Lower lobe of right lung (tissue), 2 donors: Measurements from ENCODE around the gene CDK12. TPM values are rescaled to one million over a fixed set of nuclear protein-coding genes. Genes with fewer than 3 reads are reported as not detected.
"Not testable (repeated sequence)": the region's sequence is repeated elsewhere in the genome, so short reads cannot be mapped to it uniquely, and the experiment has no call there.

Experiments
- ATAC-seq, 2 donors: fragments of 200-7000 bp; cut with Tn5 transposase; one replicate each; pipeline ENCODE4 v1.9.1; 2020 to 2022; ENCODE audit warnings: mild to moderate bottlenecking in 2 of 2, moderate library complexity in 2 of 2
- DNase-seq: peaks from one replicate; pipeline ENCODE4 v3.0.0-alpha.2; 2020
- H3K27ac ChIP-seq: fragments of 200-600 bp; one replicate; pipeline ENCODE4 v1.8.0; 2022
- H3K27me3 ChIP-seq: fragments of 200-600 bp; one replicate; pipeline ENCODE4 v1.8.0; 2022; ENCODE audit warnings: low read depth
- H3K36me3 ChIP-seq: fragments of 200-600 bp; one replicate; pipeline ENCODE4 v1.8.0; 2022; ENCODE audit warnings: mild to moderate bottlenecking
- H3K4me1 ChIP-seq: fragments of 200-600 bp; one replicate; pipeline ENCODE4 v1.8.0; 2022
- H3K4me3 ChIP-seq: fragments of 200-600 bp; one replicate; pipeline ENCODE4 v1.8.0; 2022; ENCODE audit warnings: mild to moderate bottlenecking
- H3K9me3 ChIP-seq: fragments of 200-600 bp; one replicate; pipeline ENCODE4 v1.8.0; 2022
- intact Hi-C: fragments of 100-400 bp; cut with DNase I; formaldehyde crosslinking; loops from one replicate; pipeline ENCODE4 v1.11.0; 2022
- total RNA-seq: library from RNA; stranded (reverse); fragmentation: NEBNext Ultra II Directional; extraction: Animal tissue kit (Norgen Biotek cat#: 25700); gene quantifications from one replicate; pipeline ENCODE4 v1.2.1, GENCODE V29; 2021
- TF ChIP-seq, protein P1 (sequence below): fragments of 200-600 bp; IDR thresholded peaks from one replicate; pipeline ENCODE4 v1.8.0; 2022; ENCODE audit warnings: antibody characterized with exemption, mild to moderate bottlenecking
- donor health status: DM: no; HTN: yes; CAD: no; lungs with severe emphysema.

The CDK12 gene
- total RNA-seq, 1 donor from 2014 or later = 53.7 TPM

DNA sequence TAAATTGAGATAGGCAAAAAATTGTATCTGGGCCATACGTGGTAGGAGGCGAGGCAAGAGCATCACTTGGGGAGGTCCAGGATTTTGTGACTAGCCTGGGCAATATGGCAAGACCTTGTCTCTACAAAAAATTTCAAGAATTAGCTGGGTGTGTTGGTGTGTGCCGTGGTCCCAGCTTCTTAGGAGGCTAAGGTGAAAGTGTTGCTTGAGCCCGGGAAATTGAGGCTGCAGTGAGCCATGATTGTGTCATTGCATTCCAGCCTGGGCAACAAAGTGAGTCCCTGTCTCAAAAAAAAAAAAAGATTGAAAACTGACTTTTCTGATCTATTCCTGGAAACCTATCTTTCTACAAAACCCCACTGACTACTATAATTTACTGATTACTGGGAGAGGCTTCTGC is 26.7 kb downstream of the CDK12 start:
- TF ChIP-seq, protein P1, sequence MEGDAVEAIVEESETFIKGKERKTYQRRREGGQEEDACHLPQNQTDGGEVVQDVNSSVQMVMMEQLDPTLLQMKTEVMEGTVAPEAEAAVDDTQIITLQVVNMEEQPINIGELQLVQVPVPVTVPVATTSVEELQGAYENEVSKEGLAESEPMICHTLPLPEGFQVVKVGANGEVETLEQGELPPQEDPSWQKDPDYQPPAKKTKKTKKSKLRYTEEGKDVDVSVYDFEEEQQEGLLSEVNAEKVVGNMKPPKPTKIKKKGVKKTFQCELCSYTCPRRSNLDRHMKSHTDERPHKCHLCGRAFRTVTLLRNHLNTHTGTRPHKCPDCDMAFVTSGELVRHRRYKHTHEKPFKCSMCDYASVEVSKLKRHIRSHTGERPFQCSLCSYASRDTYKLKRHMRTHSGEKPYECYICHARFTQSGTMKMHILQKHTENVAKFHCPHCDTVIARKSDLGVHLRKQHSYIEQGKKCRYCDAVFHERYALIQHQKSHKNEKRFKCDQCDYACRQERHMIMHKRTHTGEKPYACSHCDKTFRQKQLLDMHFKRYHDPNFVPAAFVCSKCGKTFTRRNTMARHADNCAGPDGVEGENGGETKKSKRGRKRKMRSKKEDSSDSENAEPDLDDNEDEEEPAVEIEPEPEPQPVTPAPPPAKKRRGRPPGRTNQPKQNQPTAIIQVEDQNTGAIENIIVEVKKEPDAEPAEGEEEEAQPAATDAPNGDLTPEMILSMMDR = no peak
- no peak for ATAC-seq
- intact Hi-C loops = no loop called here
- no peaks in the 10 kb centered on the region for H3K9me3 ChIP-seq
- DNase-seq = no peak
- H3K27ac ChIP-seq = no peak overlapping the region
- no peaks in the 10 kb centered on the region for H3K4me1 ChIP-seq
- peaks cover 64% of the 10 kb centered on the region for H3K36me3 ChIP-seq
- H3K4me3 ChIP-seq = no peak overlapping the region
- no peaks in the 10 kb centered on the region for H3K27me3 ChIP-seq

DNA sequence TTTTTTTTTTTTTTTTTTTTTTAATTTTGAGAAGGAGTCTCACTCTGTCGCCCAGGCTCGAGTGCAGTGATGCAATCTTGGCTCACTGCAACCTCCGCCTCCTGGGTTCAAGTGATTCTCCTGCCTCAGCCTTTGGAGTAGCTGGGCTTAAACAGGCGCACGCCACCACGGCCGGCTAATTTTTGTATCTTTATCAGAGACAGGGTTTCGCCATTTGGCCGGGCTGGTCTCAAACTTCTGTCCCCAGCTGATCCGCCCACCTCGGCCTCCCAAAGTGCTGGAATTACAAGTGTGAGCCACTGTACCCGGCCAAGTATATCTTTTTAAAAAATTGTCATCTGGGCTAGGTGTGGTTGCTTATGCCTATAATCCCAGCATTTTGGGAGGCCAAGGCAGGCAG is 35.6 kb downstream of the CDK12 start:
- intact Hi-C loops, H3K9me3 ChIP-seq, H3K27me3 ChIP-seq, H3K4me1 ChIP-seq, H3K4me3 ChIP-seq, ATAC-seq, H3K27ac ChIP-seq, DNase-seq: not testable (repeated sequence)
- H3K36me3 ChIP-seq = peaks cover 96% of the 10 kb centered on the region

DNA sequence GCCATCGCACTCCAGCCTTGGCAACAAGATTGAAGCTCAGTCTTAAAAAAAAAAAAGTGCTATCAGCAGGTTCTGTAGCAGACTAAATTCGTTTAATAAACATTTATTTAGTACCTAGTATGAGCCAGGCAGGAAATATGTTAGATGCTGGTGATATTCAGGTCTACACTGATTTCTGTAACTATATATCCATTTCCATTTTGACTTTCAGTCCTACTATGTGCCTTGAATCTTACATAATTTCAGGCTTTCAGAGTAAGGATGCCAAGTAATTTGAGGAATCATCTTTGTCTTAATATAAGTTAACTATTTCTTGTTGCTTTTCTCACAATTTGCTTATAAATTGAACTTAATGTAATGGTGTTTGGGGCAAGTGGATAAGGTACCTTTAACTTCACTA is 46.2 kb downstream of the CDK12 start:
- Histone ChIP-seq H3K9me3 (no peaks in the 10 kb centered on the region), H3K4me3 (no peak overlapping the region), H3K27me3 (no peaks in the 10 kb centered on the region), H3K27ac (no peak overlapping the region), H3K36me3 (peaks cover 99% of the 10 kb centered on the region), H3K4me1 (no peaks in the 10 kb centered on the region)
- TF ChIP-seq, protein P1 = no peak
- intact Hi-C loops = no loop called here
- DNase-seq = no peak
- ATAC-seq = no peak

DNA sequence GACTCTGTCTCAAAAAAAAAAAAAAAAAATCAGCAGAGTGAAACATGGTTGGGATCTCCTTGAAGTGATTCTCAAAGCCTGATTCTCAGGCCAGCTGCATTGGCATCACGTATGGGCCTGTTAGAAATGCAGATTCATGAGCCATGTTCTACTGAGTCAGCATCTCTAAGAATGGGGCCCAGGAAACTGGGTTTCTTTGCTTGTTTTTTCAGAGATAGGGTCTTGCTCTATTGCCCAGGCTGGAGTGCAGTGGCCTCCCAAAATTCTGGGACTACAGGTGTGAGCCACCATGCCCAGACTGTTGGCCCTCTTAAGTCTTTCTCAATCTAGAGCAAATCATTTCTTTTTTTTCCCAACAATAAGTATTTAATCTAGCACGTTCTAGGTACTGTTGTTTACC is 47.7 kb downstream of the CDK12 start:
- DNase-seq (no peak), ATAC-seq (no peak)
- no peaks in the 10 kb centered on the region for H3K9me3 ChIP-seq
- H3K27ac ChIP-seq = no peak overlapping the region
- peaks cover 99% of the 10 kb centered on the region for H3K36me3 ChIP-seq
- H3K27me3 ChIP-seq = no peaks in the 10 kb centered on the region
- TF ChIP-seq, protein P1 = no peak
- intact Hi-C loops = no loop called here
- H3K4me3 ChIP-seq = no peak overlapping the region
- H3K4me1 ChIP-seq = no peaks in the 10 kb centered on the region

DNA sequence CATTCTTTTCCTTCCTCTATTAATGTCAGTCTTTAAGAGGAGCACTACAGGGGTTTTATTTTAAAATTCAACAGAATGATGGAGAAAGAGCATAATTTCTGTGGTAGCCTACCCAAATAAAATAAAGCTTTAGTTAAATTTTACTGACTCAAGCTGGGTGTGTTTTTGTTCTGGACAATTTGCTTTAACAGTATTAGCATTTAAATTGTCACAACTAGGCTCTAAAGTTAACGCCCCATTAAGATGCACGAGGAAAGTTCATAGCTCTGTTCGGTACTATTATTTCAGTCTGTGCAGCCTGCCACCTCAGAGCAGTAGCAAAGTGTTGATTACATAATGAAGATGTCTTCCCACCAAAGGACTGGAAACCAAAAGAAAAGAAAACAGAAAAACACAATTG is 52.0 kb downstream of the CDK12 start:
- Histone ChIP-seq H3K4me3 (no peak overlapping the region), H3K4me1 (no peaks in the 10 kb centered on the region), H3K27ac (no peak overlapping the region), H3K9me3 (no peaks in the 10 kb centered on the region), H3K36me3 (peaks cover 100% of the 10 kb centered on the region), H3K27me3 (no peaks in the 10 kb centered on the region)
- no peak for ATAC-seq
- intact Hi-C loops = no loop called here
- no peak for DNase-seq
- TF ChIP-seq, protein P1 = no peak

DNA sequence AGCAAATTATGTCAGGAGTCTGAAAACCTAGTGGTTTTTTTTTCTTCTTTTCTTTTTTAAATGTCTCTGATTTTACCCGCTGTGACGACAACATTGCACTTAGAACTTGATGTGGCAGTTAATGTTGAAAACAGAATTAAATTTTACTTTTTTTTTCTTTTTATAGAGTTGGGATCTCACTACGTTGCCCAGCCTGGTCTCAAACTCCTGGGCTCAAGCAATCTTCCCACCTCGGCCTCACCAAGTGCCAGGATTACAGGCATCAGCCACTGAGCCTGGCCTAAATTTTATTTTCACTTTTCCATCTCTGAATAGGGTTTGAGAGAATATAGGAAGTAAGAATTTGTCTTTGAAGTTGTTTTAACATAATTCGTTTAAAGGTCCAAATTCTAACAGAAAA is 52.6 kb downstream of the CDK12 start:
- no peaks in the 10 kb centered on the region for H3K9me3 ChIP-seq
- H3K27me3 ChIP-seq = no peaks in the 10 kb centered on the region
- intact Hi-C loops = no loop called here
- no peak overlapping the region for H3K27ac ChIP-seq
- peaks cover 100% of the 10 kb centered on the region for H3K36me3 ChIP-seq
- TF ChIP-seq, protein P1 = no peak
- ATAC-seq = no peak
- DNase-seq = no peak
- H3K4me1 ChIP-seq = no peaks in the 10 kb centered on the region
- H3K4me3 ChIP-seq = no peak overlapping the region
